Measurements from ENCODE around the gene HPS3.

The HPS3 gene

GRCh38 chr3:149101154-149101553, 28.3 kb upstream of the HPS3 start (continued):
- TF ChIP-seq ZNF830 (tag by site-specific recombination; IDR thresholded peaks at IDR 0.05; ENCODE audit: low read depth) (no peak), ZNF670 (tag by site-specific recombination; IDR thresholded peaks at IDR 0.05; ENCODE audit: low read depth) (no peak), ZNF580 (tag by site-specific recombination; IDR thresholded peaks at IDR 0.05) (no peak), GLI4 (tag by site-specific recombination; IDR thresholded peaks at IDR 0.05) (no peak), ZNF184 (tag by site-specific recombination; IDR thresholded peaks at IDR 0.05) (no peak), ZNF394 (tag by site-specific recombination; IDR thresholded peaks at IDR 0.05; ENCODE audit: borderline replicate concordance) (peak; percentile 50; the same call in 1 of the 2 replicates), KLF17 (tag by site-specific recombination; IDR thresholded peaks at IDR 0.05) (no peak), ZBTB11 (tag by site-specific recombination; conservative IDR thresholded peaks at IDR 0.05; ENCODE audit: low read depth) (peak; percentile 68), BCL11B (tag by site-specific recombination; IDR thresholded peaks at IDR 0.05; ENCODE audit: low read depth) (no peak), ZNF350 (tag by site-specific recombination; IDR thresholded peaks at IDR 0.05) (no peak), ZNF660 (tag by site-specific recombination; IDR thresholded peaks at IDR 0.05) (no peak), SALL2 (tag by site-specific recombination; IDR thresholded peaks at IDR 0.05; ENCODE audit: borderline replicate concordance) (no peak), ZNF146 (tag by site-specific recombination; IDR thresholded peaks at IDR 0.05) (no peak), BCL11A (tag by site-specific recombination; IDR thresholded peaks at IDR 0.05; ENCODE audit: low read depth) (no peak), PRDM6 (tag by site-specific recombination; IDR thresholded peaks at IDR 0.05) (no peak)

GRCh38 chr3:149101641-149102040, 27.8 kb upstream of the HPS3 start:
- Histone ChIP-seq H3K4me3 (ENCODE audit: low read depth, low read length) (no peak overlapping the region), H3K36me3 (ENCODE audit: control insufficient read depth in 2 of 2, insufficient read depth in 1 of 2, low read length in 2 of 2) (no peaks in the 10 kb centered on the region), H3K4me1 (ENCODE audit: control insufficient read depth, insufficient read depth, low read length) (no peaks in the 10 kb centered on the region), H3K27ac (ENCODE audit: extremely low read depth, low read depth, low read length) (no peak overlapping the region), H3K9me3 (ENCODE audit: control insufficient read depth, insufficient read depth, low read depth, low read length) (no peaks in the 10 kb centered on the region)
- ChIA-PET CTCF (no interaction called here), POLR2A (no interaction called here)
- TF ChIP-seq ZNF280D (tag by site-specific recombination; IDR thresholded peaks at IDR 0.05): no peak
- no peak for TF ChIP-seq SP2 (tag by site-specific recombination; IDR thresholded peaks at IDR 0.05)
- no peak for TF ChIP-seq BCL11B (tag by site-specific recombination; IDR thresholded peaks at IDR 0.05; ENCODE audit: low read depth)
- TF ChIP-seq ZNF239 (tag by site-specific recombination; IDR thresholded peaks at IDR 0.05): no peak
- no peak for TF ChIP-seq ZNF561 (tag by site-specific recombination; IDR thresholded peaks at IDR 0.05; ENCODE audit: borderline replicate concordance)
- no peak for TF ChIP-seq ZNF677 (tag by site-specific recombination; IDR thresholded peaks at IDR 0.05)
- TF ChIP-seq ZBTB11 (tag by site-specific recombination; conservative IDR thresholded peaks at IDR 0.05; ENCODE audit: low read depth): no peak
- TF ChIP-seq ZNF23 (tag by site-specific recombination; IDR thresholded peaks at IDR 0.05; ENCODE audit: borderline replicate concordance): no peak
- no peak for TF ChIP-seq PBX3 (CRISPR knock-in tag; IDR thresholded peaks at IDR 0.05)
